K562 (cell line): ENCODE measurements around the gene SAPCD1. TPM values are rescaled to one million over a fixed set of nuclear protein-coding genes. Genes with fewer than 3 reads are reported as not detected.

ENCODE experiments used
- BMI1 ChIP-seq: fragments of 150-350 bp; IDR thresholded peaks from 2 replicates; pipeline ENCODE4 v1.6.1; 2014; ENCODE audit warnings: low read length
- HDAC8 ChIP-seq: fragments of 450-650 bp; IDR thresholded peaks from 2 replicates; pipeline ENCODE4 v1.6.1; 2016; ENCODE audit warnings: mild to moderate bottlenecking, missing genetic modification characterization, moderate library complexity, missing compliant biosample characterization
- JUND ChIP-seq, 2 experiments: IDR thresholded peaks; 2 replicates in 1 of 2; 3 replicates in 1 of 2; pipeline ENCODE4 v1.6.1; 2011; ENCODE audit warnings: borderline replicate concordance in 2 of 2, low read depth in 2 of 2, low read length in 2 of 2, improper control_type of control experiment in 1 of 2, missing biosample characterization in 1 of 2, missing genetic modification characterization in 1 of 2, missing genetic modification reagents in 1 of 2
- KAT8 ChIP-seq: fragments of 450-650 bp; IDR thresholded peaks from 2 replicates; pipeline ENCODE4 v1.6.1; 2016; ENCODE audit warnings: low read depth, mild to moderate bottlenecking
- KDM4B ChIP-seq, 2 experiments: fragments of 450-650 bp in 1 of 2; sonication (generic) in 1 of 2; IDR thresholded peaks; 2 replicates each; pipeline ENCODE4 v1.6.1; 2016 to 2017; ENCODE audit warnings: borderline replicate concordance in 2 of 2, antibody characterized with exemption in 1 of 2, low read depth in 1 of 2, mild to moderate bottlenecking in 1 of 2
- MAFG ChIP-seq: fragments of 450-650 bp; conservative IDR thresholded peaks from 2 replicates; pipeline ENCODE4 v1.6.1; 2016; ENCODE audit warnings: missing genetic modification characterization, missing compliant biosample characterization
- MECOM ChIP-seq: fragments of 250-450 bp; sonication (Bioruptor Pico); IDR thresholded peaks from 2 replicates; pipeline ENCODE4 v1.8.0; 2022; ENCODE audit warnings: inconsistent platforms
- MXI1 ChIP-seq: IDR thresholded peaks from 2 replicates; pipeline ENCODE4 v1.6.1; 2011; ENCODE audit warnings: low read depth, mild to moderate bottlenecking, improper control_type of control experiment, low read length
- NR1H2 ChIP-seq: sonication (generic); formaldehyde crosslinking; IDR thresholded peaks from 2 replicates; pipeline ENCODE4 v1.4.0; 2020; ENCODE audit warnings: mild to moderate bottlenecking, missing genetic modification reagents
- RBM17 ChIP-seq: fragments of 200-400 bp; formaldehyde crosslinking; IDR thresholded peaks from 2 replicates; pipeline ENCODE4 v1.6.1; 2017; ENCODE audit warnings: low read depth, mild to moderate bottlenecking, low read length, borderline replicate concordance
- RCOR1 ChIP-seq, 2 experiments: IDR thresholded peaks; 2 replicates each; pipeline ENCODE4 v1.6.1; 2012; ENCODE audit warnings: low read depth in 2 of 2, low read length in 2 of 2, borderline replicate concordance in 1 of 2, improper control_type of control experiment in 1 of 2
- RFX7 ChIP-seq: fragments of 250-450 bp; sonication (Bioruptor Pico); IDR thresholded peaks from 2 replicates; pipeline ENCODE4 v1.5.1; 2021; ENCODE audit warnings: mild to moderate bottlenecking
- SLC30A9 ChIP-seq: fragments of 250-450 bp; sonication (Bioruptor Pico); IDR thresholded peaks from 2 replicates; pipeline ENCODE4 v1.8.0; 2022; ENCODE audit warnings: mild to moderate bottlenecking, moderate library complexity
- TCF7L2 ChIP-seq: fragments of 150-350 bp; IDR thresholded peaks from 2 replicates; pipeline ENCODE4 v1.6.1; 2016; ENCODE audit warnings: low read depth, mild to moderate bottlenecking, low read length, moderate library complexity
- TOE1 ChIP-seq, 2 experiments: fragments of 450-650 bp in 1 of 2; sonication (generic) in 1 of 2; formaldehyde crosslinking in 1 of 2; IDR thresholded peaks; 2 replicates each; pipeline versions ENCODE4 v1.7.1 to v1.8.0; 2016 to 2022; ENCODE audit warnings: borderline replicate concordance in 2 of 2, mild to moderate bottlenecking in 2 of 2, antibody characterized with exemption in 1 of 2, inconsistent platforms in 1 of 2, low read depth in 1 of 2, missing genetic modification reagents in 1 of 2, moderate library complexity in 1 of 2
- ZBTB5 ChIP-seq: fragments of 450-650 bp; IDR thresholded peaks from 2 replicates; pipeline ENCODE4 v1.6.1; 2017; ENCODE audit warnings: antibody characterized with exemption
- ZBTB7A ChIP-seq: IDR thresholded peaks from 2 replicates; pipeline ENCODE4 v1.6.1; 2011; ENCODE audit warnings: low read depth, mild to moderate bottlenecking, low read length, moderate library complexity, borderline replicate concordance; ENCODE audit not compliant: control insufficient read depth
- ZNF12 ChIP-seq: sonication (generic); formaldehyde crosslinking; IDR thresholded peaks from 2 replicates; pipeline ENCODE4 v1.4.0; 2020; ENCODE audit warnings: mild to moderate bottlenecking, missing genetic modification reagents
- ZNF165 ChIP-seq: fragments of 250-450 bp; sonication (Bioruptor Pico); IDR thresholded peaks from 2 replicates; pipeline ENCODE4 v1.4.0; 2020; ENCODE audit warnings: borderline replicate concordance
- ZNF175 ChIP-seq: fragments of 200-800 bp; sonication (Bioruptor generic); IDR thresholded peaks from 2 replicates; pipeline ENCODE4 v1.6.1; 2016; ENCODE audit warnings: low read depth, mild to moderate bottlenecking, missing genetic modification characterization, missing compliant biosample characterization
- ZNF384 ChIP-seq: IDR thresholded peaks from 2 replicates; pipeline ENCODE4 v1.6.1; 2012; ENCODE audit warnings: low read depth, low read length, improper control_type of control experiment
- polyA plus RNA-seq, 8 experiments: library from polyadenylated mRNA; depleted of rRNA in 4 of 8; stranded (reverse) in 5 of 8; unstranded in 3 of 8; fragments of >200 nt; fragmentation: Nextera tagmentation in 2 of 8; fragmentation: Illumina TruSeq in 1 of 8; extraction: Ambion mirVana in 2 of 8; extraction: Trizol in 1 of 8; gene quantifications; 2 replicates each; pipeline versions ENCODE4 v1.2.1 to v1.2.3, GENCODE V29; 2011 to 2014; ENCODE audit warnings: inconsistent platforms in 1 of 8, missing spikeins in 1 of 8
- total RNA-seq, 7 experiments: library from RNA; depleted of rRNA in 6 of 7; stranded (reverse); fragments of >200 nt in 6 of 7; fragmentation: Illumina TruSeq in 2 of 7; extraction: Trizol in 2 of 7; gene quantifications; 2 replicates each; pipeline versions ENCODE4 v1.2.1 to v1.2.3, GENCODE V29; 2011 to 2021; ENCODE audit warnings: low replicate concordance in 1 of 7
- TF ChIP-seq, protein P1 (sequence below): fragments of 450-650 bp; IDR thresholded peaks from 2 replicates; pipeline ENCODE4 v1.6.1; 2016; ENCODE audit warnings: antibody characterized with exemption
- TF ChIP-seq, protein P2 (sequence below): fragments of 450-650 bp; IDR thresholded peaks from 2 replicates; pipeline ENCODE4 v1.6.1; 2016; ENCODE audit warnings: borderline replicate concordance

SAPCD1 gene
- total and polyA plus RNA-seq, 9 of the 15 experiments (the other 6 are each of a cell fraction or from before 2014, with no cell fraction given), result 2.6 to 30.2 (median 7.4) TPM

- TF ChIP-seq RFX7 (CRISPR knock-in tag) (no peak), MXI1 (0 out of 2 replicates have a peak, but pooled peaks have one; percentile 65), BMI1 (no peak), NR1H2 (CRISPR knock-in tag) (no peak), KDM4B (IDR thresholded peaks at IDR 0.05; ENCODE audit: borderline replicate concordance in 2 of 2, low read depth in 1 of 2) (no peak), ZBTB5 (no peak), TCF7L2 (no peak), ZNF12 (CRISPR knock-in tag) (no peak), JUND (IDR thresholded peaks at IDR 0.05; ENCODE audit: borderline replicate concordance, low read depth, low read length) (peak; percentile 66), JUND (tag; IDR thresholded peaks at IDR 0.05; ENCODE audit: borderline replicate concordance, low read depth, low read length) (peak; percentile 77; the same call in 2 of the 3 replicates), SLC30A9 (CRISPR knock-in tag) (0 out of 2 replicates have a peak, but pooled peaks have one; percentile 16), ZNF175 (CRISPR knock-in tag) (no peak), MAFG (tag) (no peak), ZNF165 (no peak), ZNF384 (peak; percentile 48), HDAC8 (tag) (no peak), ZBTB7A (peak; percentile 8; the same call in 1 of the 2 replicates), MECOM (no peak; the same call in 1 of the 2 replicates), KAT8 (no peak), RBM17 (no peak), TOE1 (IDR thresholded peaks at IDR 0.05; ENCODE audit: borderline replicate concordance) (no peak), TOE1 (CRISPR knock-in tag; IDR thresholded peaks at IDR 0.05; ENCODE audit: borderline replicate concordance, low read depth) (no peak), RCOR1 (IDR thresholded peaks at IDR 0.05; ENCODE audit: borderline replicate concordance in 1 of 2, low read depth in 2 of 2, low read length in 2 of 2) (peak in 1 of 2 experiments; percentile 75; a peak in 2 of 4 replicates)
- TF ChIP-seq, protein P1, sequence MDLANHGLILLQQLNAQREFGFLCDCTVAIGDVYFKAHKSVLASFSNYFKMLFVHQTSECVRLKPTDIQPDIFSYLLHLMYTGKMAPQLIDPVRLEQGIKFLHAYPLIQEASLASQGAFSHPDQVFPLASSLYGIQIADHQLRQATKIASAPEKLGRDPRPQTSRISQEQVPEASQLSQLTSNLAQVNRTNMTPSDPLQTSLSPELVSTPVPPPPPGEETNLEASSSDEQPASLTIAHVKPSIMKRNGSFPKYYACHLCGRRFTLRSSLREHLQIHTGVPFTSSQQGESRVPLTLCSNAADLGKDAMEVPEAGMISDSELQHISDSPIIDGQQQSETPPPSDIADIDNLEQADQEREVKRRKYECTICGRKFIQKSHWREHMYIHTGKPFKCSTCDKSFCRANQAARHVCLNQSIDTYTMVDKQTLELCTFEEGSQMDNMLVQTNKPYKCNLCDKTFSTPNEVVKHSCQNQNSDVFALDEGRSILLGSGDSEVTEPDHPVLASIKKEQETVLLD, result peak; percentile 48; the same call in 1 of the 2 replicates
- TF ChIP-seq, protein P2, sequence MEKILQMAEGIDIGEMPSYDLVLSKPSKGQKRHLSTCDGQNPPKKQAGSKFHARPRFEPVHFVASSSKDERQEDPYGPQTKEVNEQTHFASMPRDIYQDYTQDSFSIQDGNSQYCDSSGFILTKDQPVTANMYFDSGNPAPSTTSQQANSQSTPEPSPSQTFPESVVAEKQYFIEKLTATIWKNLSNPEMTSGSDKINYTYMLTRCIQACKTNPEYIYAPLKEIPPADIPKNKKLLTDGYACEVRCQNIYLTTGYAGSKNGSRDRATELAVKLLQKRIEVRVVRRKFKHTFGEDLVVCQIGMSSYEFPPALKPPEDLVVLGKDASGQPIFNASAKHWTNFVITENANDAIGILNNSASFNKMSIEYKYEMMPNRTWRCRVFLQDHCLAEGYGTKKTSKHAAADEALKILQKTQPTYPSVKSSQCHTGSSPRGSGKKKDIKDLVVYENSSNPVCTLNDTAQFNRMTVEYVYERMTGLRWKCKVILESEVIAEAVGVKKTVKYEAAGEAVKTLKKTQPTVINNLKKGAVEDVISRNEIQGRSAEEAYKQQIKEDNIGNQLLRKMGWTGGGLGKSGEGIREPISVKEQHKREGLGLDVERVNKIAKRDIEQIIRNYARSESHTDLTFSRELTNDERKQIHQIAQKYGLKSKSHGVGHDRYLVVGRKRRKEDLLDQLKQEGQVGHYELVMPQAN, result peak; percentile 97
These were observed 32.9 kb upstream of the SAPCD1 start (continued) for GRCh38 chr6:31729515-31729978.
